DMS 273 (cell line): Measurements from ENCODE around the gene AEBP1.

Experiments
- DNase-seq: peaks from one replicate; lab custom pipeline; 2025; ENCODE audit not compliant: unreplicated experiment; lab: John Stamatoyannopoulos, UW

Gene AEBP1

DNA sequence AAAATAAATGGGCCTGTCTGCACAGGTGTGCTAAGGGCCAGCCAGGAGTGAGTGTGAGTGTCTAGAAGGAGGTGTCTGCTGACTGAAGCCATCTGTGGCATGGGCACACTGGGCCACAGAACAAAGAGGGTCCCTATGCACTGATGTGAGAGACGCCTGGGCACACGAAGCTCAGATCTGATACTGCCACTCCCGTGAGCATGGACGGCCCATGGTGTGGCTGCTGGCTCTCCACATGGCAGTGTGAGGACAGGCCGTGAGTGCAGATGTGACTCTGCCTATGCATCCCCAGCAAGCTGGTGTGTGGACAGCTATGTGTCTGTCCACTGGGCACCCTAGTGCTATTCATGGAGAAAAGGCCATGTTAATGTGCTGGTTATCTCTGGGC, 49.8 kb downstream of the AEBP1 start:
- DNase-seq: no peak

GRCh38 chr7:44154703-44155102, 50.6 kb downstream of the AEBP1 start:
- DNase-seq: peak; percentile 44

- peak; percentile 86 for DNase-seq
Measured at GRCh38 chr7:44155191-44156185, 51.3 kb downstream of the AEBP1 start.

- no peak for DNase-seq
Measured at GRCh38 chr7:44156453-44157010, 52.4 kb downstream of the AEBP1 start.

- DNase-seq: peak; percentile 97
Measured at GRCh38 chr7:44157116-44158080, 53.3 kb downstream of the AEBP1 start.

- DNase-seq: peak; percentile 89
Measured at GRCh38 chr7:44158096-44158872, 54.1 kb downstream of the AEBP1 start.

DNA sequence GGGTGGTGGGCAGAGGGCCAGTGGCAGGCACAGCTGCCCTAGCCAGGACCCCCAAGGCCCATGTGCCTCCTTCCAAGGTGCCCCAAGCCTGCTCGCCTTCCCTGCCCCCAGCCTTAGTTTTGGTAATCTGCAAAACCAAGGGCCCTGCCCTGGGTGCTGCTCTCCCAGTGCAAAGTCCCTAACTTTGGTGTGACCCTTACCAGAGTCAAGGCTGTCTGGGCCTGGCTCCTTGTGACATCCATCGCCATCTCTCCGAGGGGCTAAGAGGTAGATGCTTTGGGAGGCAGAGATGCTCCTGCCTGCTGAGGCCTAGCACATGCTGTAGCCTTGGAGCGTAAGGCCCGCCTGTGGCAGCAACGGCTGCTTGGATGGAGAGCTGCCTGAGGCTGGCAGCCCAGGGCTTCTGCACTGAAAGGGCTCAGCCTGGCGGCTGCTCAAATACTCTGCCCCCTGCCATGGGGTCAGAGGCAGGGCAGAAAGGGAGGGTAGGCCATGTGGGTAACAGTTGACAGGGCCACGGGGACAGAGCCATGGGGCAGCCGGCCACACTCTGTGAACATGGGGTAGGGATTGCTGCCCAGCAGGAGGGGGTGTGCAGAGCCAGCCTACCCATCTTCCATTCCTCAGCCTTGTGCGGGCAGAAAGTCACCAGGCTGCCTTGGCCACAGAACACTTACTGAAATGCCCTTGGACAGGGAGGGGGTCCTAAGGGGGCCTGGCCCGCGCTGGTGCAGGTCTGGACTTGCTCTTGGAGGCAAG, 54.9 kb downstream of the AEBP1 start:
- DNase-seq: peak; percentile 64

- no peak for DNase-seq
Measured at GRCh38 chr7:44159824-44160630, 55.9 kb downstream of the AEBP1 start.

- no peak for DNase-seq
Measured at GRCh38 chr7:44161371-44161770, 57.2 kb downstream of the AEBP1 start.

DNA sequence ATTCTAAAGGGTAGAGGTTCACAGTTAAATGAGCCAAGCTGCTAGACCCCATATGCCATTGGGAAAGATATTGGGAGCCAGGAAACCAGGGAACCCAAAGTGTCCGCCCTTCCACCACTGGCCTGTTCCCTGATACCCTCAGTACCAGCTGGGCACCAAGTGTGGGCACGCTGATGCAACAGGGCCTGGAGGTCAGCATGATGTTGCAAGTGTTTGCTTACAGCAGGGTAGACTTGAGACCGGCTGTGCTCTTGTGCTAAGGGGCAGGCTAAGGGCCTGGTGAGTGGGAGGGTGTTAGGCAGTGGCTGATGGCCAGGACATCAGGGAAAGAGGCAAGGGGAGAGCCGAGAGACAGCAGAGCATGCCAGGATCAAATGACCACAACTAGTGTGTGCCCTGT, 58.0 kb downstream of the AEBP1 start:
- DNase-seq: no peak

- no peak for DNase-seq
Measured at GRCh38 chr7:44162785-44163395, 58.7 kb downstream of the AEBP1 start.

- DNase-seq: no peak
Measured at GRCh38 chr7:44163591-44163990, 59.4 kb downstream of the AEBP1 start.
